HEK293T (cell line): Measurements from ENCODE around the gene MYOF.
"Not testable (repeated sequence)": the region's sequence is repeated elsewhere in the genome, so short reads cannot be mapped to it uniquely, and the experiment has no call there.

Source experiments
- CTCF ChIA-PET: fragments of 350-600 bp; formaldehyde crosslinking; extraction: SDS; loops from one replicate; lab custom pipeline; 2021; ENCODE audit warnings: antibody characterized with exemption, inconsistent platforms; lab: Yijun Ruan, JAX
- POLR2A ChIA-PET: fragments of 350-600 bp; formaldehyde crosslinking; extraction: SDS; loops from one replicate; lab custom pipeline; 2020; ENCODE audit warnings: antibody characterized with exemption, inconsistent platforms; lab: Yijun Ruan, JAX
- DNase-seq: peaks from one replicate; pipeline ENCODE4 v3.0.0; 2012; ENCODE audit warnings: mixed read lengths; ENCODE audit errors: extremely low spot score
- ARNT ChIP-seq: fragments of 450-650 bp; IDR thresholded peaks from 2 replicates; pipeline ENCODE4 v1.6.1; 2017; ENCODE audit warnings: mild to moderate bottlenecking
- BHLHE40 ChIP-seq: fragments of 450-650 bp; IDR thresholded peaks from 2 replicates; pipeline ENCODE4 v1.6.1; 2016; ENCODE audit warnings: mild to moderate bottlenecking, moderate library complexity, borderline replicate concordance
- CTBP1 ChIP-seq: fragments of 450-650 bp; IDR thresholded peaks from 2 replicates; pipeline ENCODE4 v1.6.1; 2016; ENCODE audit warnings: borderline replicate concordance
- ELF4 ChIP-seq: fragments of 450-650 bp; IDR thresholded peaks from 2 replicates; pipeline ENCODE4 v1.6.1; 2017; ENCODE audit warnings: antibody characterized with exemption
- FOXA1 ChIP-seq: fragments of 450-650 bp; IDR thresholded peaks from 2 replicates; pipeline ENCODE4 v1.6.1; 2016; ENCODE audit warnings: mild to moderate bottlenecking
- FOXK2 ChIP-seq: fragments of 450-650 bp; IDR thresholded peaks from 2 replicates; pipeline ENCODE4 v1.6.1; 2016; ENCODE audit warnings: mild to moderate bottlenecking
- FOXM1 ChIP-seq: fragments of 450-650 bp; IDR thresholded peaks from 2 replicates; pipeline ENCODE4 v1.6.1; 2017; ENCODE audit warnings: mild to moderate bottlenecking, borderline replicate concordance
- HDGF ChIP-seq: fragments of 450-650 bp; IDR thresholded peaks from 2 replicates; pipeline ENCODE4 v1.6.1; 2017; ENCODE audit warnings: antibody characterized with exemption, borderline replicate concordance
- L3MBTL2 ChIP-seq: fragments of 450-650 bp; conservative IDR thresholded peaks from 2 replicates; pipeline ENCODE4 v1.6.1; 2016; ENCODE audit warnings: mild to moderate bottlenecking
- LEF1 ChIP-seq: fragments of 450-650 bp; IDR thresholded peaks from 2 replicates; pipeline ENCODE4 v1.6.1; 2017; ENCODE audit warnings: mild to moderate bottlenecking, borderline replicate concordance
- NFRKB ChIP-seq: fragments of 450-650 bp; IDR thresholded peaks from 2 replicates; pipeline ENCODE4 v1.6.1; 2016; ENCODE audit warnings: mild to moderate bottlenecking, moderate library complexity
- SP1 ChIP-seq: fragments of 450-650 bp; IDR thresholded peaks from 2 replicates; pipeline ENCODE4 v1.6.1; 2017
- SUZ12 ChIP-seq: fragments of 450-650 bp; IDR thresholded peaks from 2 replicates; pipeline ENCODE4 v1.6.1; 2016; ENCODE audit warnings: mild to moderate bottlenecking
- TARDBP ChIP-seq: fragments of 450-650 bp; IDR thresholded peaks from 2 replicates; pipeline ENCODE4 v1.6.1; 2016
- ZNF384 ChIP-seq: fragments of 450-650 bp; IDR thresholded peaks from 2 replicates; pipeline ENCODE4 v1.6.1; 2016
- TF ChIP-seq, protein P1 (sequence below): fragments of 450-650 bp; IDR thresholded peaks from 2 replicates; pipeline ENCODE4 v1.6.1; 2016

MYOF gene

GRCh38 chr10:93288679-93289634, 193.2 kb downstream of the MYOF start:
- ChIA-PET CTCF (no interaction called here), POLR2A (no interaction called here)
- DNase-seq: peak; percentile 87

DNA sequence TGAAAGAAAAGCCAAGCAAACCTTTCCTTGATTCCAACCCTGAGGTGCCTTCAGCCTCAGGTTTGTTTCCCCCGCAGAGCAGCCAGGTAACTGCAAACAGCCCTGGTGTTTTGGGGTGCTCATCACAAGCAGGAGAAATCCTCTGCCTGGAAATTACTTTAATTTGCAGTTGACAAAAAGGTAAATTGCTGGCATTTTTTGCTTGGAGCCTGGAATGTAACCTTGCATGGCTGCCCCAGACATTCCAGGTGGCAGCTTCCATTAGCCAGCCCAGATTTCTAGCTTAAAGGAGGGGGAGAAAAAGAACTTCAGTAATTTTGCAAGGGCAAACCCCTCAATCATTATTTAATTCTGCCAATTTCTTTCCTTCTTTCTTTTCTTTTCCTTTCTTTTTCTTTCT, 194.4 kb downstream of the MYOF start:
- CTCF ChIA-PET: no interaction called here
- TF ChIP-seq FOXA1 (no peak), HDGF (no peak), ZNF384 (no peak), SP1 (no peak), NFRKB (no peak), FOXK2 (no peak), CTBP1 (no peak), BHLHE40 (no peak), L3MBTL2 (no peak), ARNT (no peak), TARDBP (no peak)
- no peak for DNase-seq
- POLR2A ChIA-PET: no interaction called here

More at GRCh38 chr10:93288679-93289634, 193.2 kb downstream of the MYOF start:
- TF ChIP-seq FOXK2 (no peak), LEF1 (no peak), FOXA1 (no peak), ARNT (no peak), CTBP1 (no peak), FOXM1 (no peak), TARDBP (no peak), HDGF (no peak), SUZ12 (no peak), SP1 (no peak), NFRKB (no peak), ZNF384 (no peak), L3MBTL2 (no peak), ELF4 (no peak), BHLHE40 (no peak)
- TF ChIP-seq, protein P1, sequence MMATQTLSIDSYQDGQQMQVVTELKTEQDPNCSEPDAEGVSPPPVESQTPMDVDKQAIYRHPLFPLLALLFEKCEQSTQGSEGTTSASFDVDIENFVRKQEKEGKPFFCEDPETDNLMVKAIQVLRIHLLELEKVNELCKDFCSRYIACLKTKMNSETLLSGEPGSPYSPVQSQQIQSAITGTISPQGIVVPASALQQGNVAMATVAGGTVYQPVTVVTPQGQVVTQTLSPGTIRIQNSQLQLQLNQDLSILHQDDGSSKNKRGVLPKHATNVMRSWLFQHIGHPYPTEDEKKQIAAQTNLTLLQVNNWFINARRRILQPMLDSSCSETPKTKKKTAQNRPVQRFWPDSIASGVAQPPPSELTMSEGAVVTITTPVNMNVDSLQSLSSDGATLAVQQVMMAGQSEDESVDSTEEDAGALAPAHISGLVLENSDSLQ: no peak

DNA sequence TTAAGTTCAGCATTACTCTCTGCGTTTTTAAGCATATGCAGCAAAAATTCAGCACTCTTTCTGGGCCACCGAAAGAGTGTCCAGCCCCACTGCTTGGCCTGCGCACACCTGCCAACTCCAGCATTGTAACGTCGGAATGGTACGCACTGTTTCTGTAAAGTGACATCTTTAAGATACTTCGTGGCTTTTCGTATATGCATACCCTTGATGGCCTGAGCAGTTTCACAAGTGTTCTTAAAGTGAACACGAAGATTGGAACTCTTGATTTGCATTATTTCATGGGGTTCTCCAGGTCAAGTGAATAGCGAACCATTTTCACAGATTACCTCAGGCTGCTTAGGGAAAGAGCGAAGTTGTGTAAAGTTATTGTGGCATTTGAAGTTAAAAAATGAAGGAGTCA, 197.9 kb downstream of the MYOF start:
- DNase-seq, POLR2A ChIA-PET: not testable (repeated sequence)
- CTCF ChIA-PET: interaction anchor here (0.5 kb wide), 1 partner anchor 399 kb away, joined by 3 read pairs; no protein-coding TSS in a partner anchor

DNA sequence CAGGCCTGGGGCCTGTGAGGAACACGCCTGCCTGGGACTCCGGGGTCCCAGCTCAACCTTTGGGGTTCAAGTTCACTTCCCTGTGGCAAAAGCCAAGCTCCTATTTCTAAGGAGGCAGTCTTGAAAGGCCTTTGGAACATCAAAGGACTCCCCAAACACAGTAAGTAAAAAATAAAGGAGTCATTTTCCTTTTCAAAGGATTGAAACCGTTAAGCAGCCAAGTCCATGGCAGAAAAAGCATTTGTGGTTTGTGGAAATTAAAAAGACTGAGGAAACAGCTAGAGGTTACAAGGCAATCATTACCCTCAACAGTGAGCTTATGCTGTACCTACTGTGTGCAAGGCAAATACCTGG, 200.8 kb downstream of the MYOF start:
- CTCF ChIA-PET: no interaction called here
- no peak for DNase-seq
- TF ChIP-seq FOXA1: no peak
- TF ChIP-seq HDGF: no peak
- TF ChIP-seq SP1: no peak
- no peak for TF ChIP-seq ARNT
- no peak for TF ChIP-seq NFRKB
- no peak for TF ChIP-seq FOXM1
- no peak for TF ChIP-seq L3MBTL2
- TF ChIP-seq ZNF384: no peak
- no peak for TF ChIP-seq CTBP1
- TF ChIP-seq, protein P1: no peak
- TF ChIP-seq FOXK2: no peak
- no peak for TF ChIP-seq TARDBP
- no peak for TF ChIP-seq BHLHE40
- POLR2A ChIA-PET: no interaction called here

GRCh38 chr10:93280699-93281366, 201.3 kb downstream of the MYOF start:
- no peak for TF ChIP-seq NFRKB
- TF ChIP-seq, protein P1: no peak
- TF ChIP-seq FOXA1: no peak
- TF ChIP-seq ARNT: no peak
- CTCF ChIA-PET: no interaction called here
- no peak for DNase-seq
- POLR2A ChIA-PET: no interaction called here

DNA sequence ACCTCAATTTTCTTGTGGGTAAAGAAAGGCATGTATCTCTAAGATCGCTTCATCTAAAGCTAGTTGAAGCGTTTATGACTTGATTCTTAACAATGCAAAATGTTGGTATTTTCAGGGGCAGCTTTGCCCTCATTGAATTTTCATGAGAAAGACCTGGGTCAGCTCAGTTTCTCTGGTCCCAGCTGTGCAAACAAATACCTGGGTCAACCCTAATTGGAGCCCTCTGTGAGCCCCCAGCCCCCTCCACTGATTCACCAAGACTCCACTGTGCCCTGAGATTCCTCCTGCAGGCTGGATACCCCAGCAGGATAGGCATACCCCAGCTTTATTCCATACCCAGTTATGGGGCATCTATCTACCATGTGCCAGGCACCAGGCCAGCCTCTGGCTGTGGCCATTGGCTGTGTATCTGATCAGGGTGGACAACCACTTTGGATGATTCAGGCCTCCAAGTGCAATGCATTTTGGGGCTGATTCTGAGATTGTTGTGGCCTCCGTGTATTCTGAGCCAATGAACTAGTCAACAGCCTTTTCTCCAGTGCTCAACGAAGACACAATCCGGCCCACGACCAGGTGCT, 201.9 kb downstream of the MYOF start:
- no peak for TF ChIP-seq NFRKB
- TF ChIP-seq ZNF384: no peak
- TF ChIP-seq BHLHE40: no peak
- TF ChIP-seq, protein P1: no peak
- no peak for TF ChIP-seq FOXK2
- no peak for TF ChIP-seq LEF1
- TF ChIP-seq HDGF: no peak
- TF ChIP-seq ARNT: no peak
- no peak for TF ChIP-seq SUZ12
- no peak for DNase-seq
- POLR2A ChIA-PET: no interaction called here
- CTCF ChIA-PET: no interaction called here
